Vagina (tissue), 2 donors: ENCODE results near the gene TCF3. TPM values are rescaled to one million over a fixed set of nuclear protein-coding genes. Genes with fewer than 3 reads are reported as not detected.

Source experiments
- DNase-seq, 2 donors: peaks; one replicate each; pipeline ENCODE4 v3.0.0-alpha.2; 2017; ENCODE audit errors: extremely low spot score in 2 of 2
- H3K27ac ChIP-seq: fragments of 200-600 bp; sonication (generic); one replicate; pipeline ENCODE4 v1.5.1; 2019
- H3K27me3 ChIP-seq: fragments of 200-600 bp; sonication (generic); one replicate; pipeline ENCODE4 v1.5.1; 2019
- H3K36me3 ChIP-seq, 2 donors: fragments of 200-600 bp; sonication (generic); one replicate each; pipeline ENCODE4 v1.5.1; 2017 to 2019
- H3K4me1 ChIP-seq: fragments of 200-600 bp; sonication (generic); one replicate; pipeline ENCODE4 v1.5.1; 2019
- H3K4me3 ChIP-seq, 2 donors: fragments of 200-600 bp; sonication (generic); 1 replicate in 1 of 2; 2 replicates in 1 of 2; pipeline ENCODE4 v1.5.1; 2016 to 2019
- H3K9me3 ChIP-seq: fragments of 200-600 bp; sonication (generic); one replicate; pipeline ENCODE4 v1.5.1; 2019
- POLR2A ChIP-seq, 2 donors: fragments of 450-650 bp; IDR thresholded peaks; one replicate each; pipeline ENCODE4 v1.6.1; 2017; ENCODE audit warnings: antibody characterized with exemption in 2 of 2, mild to moderate bottlenecking in 2 of 2, moderate library complexity in 2 of 2
- POLR2AphosphoS5 ChIP-seq, 2 donors: sonication (generic); formaldehyde crosslinking; IDR thresholded peaks; one replicate each; pipeline ENCODE4 v1.9.0; 2017; ENCODE audit warnings: antibody characterized with exemption in 2 of 2, mild to moderate bottlenecking in 2 of 2, low read depth in 1 of 2; ENCODE audit not compliant: insufficient read depth in 1 of 2
- intact Hi-C: fragments of 100-400 bp; cut with DNase I; formaldehyde crosslinking; loops from one replicate; pipeline ENCODE4 v1.15.1; 2023
- total RNA-seq: library from RNA; depleted of rRNA; stranded (reverse); fragments of >200 nt; gene quantifications from one replicate; pipeline ENCODE4 v1.2.3, GENCODE V29; 2016
- TF ChIP-seq, protein P1 (sequence below), 3 experiments: fragments of 450-650 bp in 2 of 3; fragments of 200-600 bp in 1 of 3; sonication (generic) in 1 of 3; IDR thresholded peaks; one replicate each; pipeline ENCODE4 v1.5.1; 2017 to 2019; ENCODE audit warnings: antibody characterized with exemption in 3 of 3, mild to moderate bottlenecking in 2 of 3, moderate library complexity in 2 of 3

TCF3 gene
- total RNA-seq, 1 donor from 2014 or later = 26.0 TPM

- Histone ChIP-seq H3K27ac (no peak overlapping the region), H3K36me3 (peaks cover 0 to 53% of the 10 kb centered on the region in 2 donors), H3K9me3 (no peaks in the 10 kb centered on the region), H3K4me3 (no peak overlapping the region), H3K4me1 (no peaks in the 10 kb centered on the region), H3K27me3 (no peaks in the 10 kb centered on the region)
- no peak for DNase-seq
- intact Hi-C loops = no loop called here
- no peak for TF ChIP-seq POLR2A (IDR thresholded peaks at IDR 0.05)
- TF ChIP-seq POLR2AphosphoS5 (IDR thresholded peaks at IDR 0.05; ENCODE audit: insufficient read depth in 1 of 2, low read depth in 1 of 2) = no peak
- TF ChIP-seq, protein P1, sequence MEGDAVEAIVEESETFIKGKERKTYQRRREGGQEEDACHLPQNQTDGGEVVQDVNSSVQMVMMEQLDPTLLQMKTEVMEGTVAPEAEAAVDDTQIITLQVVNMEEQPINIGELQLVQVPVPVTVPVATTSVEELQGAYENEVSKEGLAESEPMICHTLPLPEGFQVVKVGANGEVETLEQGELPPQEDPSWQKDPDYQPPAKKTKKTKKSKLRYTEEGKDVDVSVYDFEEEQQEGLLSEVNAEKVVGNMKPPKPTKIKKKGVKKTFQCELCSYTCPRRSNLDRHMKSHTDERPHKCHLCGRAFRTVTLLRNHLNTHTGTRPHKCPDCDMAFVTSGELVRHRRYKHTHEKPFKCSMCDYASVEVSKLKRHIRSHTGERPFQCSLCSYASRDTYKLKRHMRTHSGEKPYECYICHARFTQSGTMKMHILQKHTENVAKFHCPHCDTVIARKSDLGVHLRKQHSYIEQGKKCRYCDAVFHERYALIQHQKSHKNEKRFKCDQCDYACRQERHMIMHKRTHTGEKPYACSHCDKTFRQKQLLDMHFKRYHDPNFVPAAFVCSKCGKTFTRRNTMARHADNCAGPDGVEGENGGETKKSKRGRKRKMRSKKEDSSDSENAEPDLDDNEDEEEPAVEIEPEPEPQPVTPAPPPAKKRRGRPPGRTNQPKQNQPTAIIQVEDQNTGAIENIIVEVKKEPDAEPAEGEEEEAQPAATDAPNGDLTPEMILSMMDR (IDR thresholded peaks at IDR 0.05) = no peak
These were observed 34.0 kb downstream of the TCF3 start for GRCh38 chr19:1618157-1619093.

- intact Hi-C loops = no loop called here
- H3K36me3 ChIP-seq = peaks cover 0 to 64% of the 10 kb centered on the region in 2 donors
- no peaks in the 10 kb centered on the region for H3K9me3 ChIP-seq
- H3K4me3 ChIP-seq = no peak overlapping the region
- no peaks in the 10 kb centered on the region for H3K27me3 ChIP-seq
- H3K4me1 ChIP-seq = no peaks in the 10 kb centered on the region
- TF ChIP-seq POLR2A (IDR thresholded peaks at IDR 0.05) (no peak), POLR2AphosphoS5 (IDR thresholded peaks at IDR 0.05; ENCODE audit: insufficient read depth in 1 of 2, low read depth in 1 of 2) (no peak)
- no peak overlapping the region for H3K27ac ChIP-seq
- DNase-seq = no peak
These were observed 35.5 kb downstream of the TCF3 start for GRCh38 chr19:1616875-1617274.

DNA sequence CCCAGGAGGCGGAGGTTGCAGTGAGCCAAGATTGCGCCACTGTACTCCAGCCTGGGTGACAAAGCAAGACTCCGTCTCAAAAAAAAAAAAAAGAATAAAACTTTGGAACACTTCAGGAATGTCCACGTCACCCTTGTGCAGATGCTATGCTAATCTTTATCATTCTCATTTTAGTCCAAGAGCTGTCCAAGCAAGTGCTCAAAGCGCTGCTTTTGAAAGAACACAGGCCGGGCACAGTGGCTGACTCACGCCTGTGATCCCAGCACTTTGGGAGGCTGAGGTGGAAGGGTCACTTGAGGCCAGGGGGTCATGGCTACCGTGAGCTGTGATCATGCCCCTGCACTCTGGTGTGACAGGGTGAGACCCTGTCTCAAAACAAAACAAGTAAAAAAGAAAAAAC is 36.0 kb downstream of the TCF3 start:
- H3K36me3 ChIP-seq = peaks cover 0 to 64% of the 10 kb centered on the region in 2 donors
- H3K27me3 ChIP-seq = no peaks in the 10 kb centered on the region
- no peak for DNase-seq
- no peaks in the 10 kb centered on the region for H3K4me1 ChIP-seq
- H3K4me3 ChIP-seq = no peak overlapping the region
- no peak overlapping the region for H3K27ac ChIP-seq
- TF ChIP-seq POLR2A (IDR thresholded peaks at IDR 0.05) = no peak
- TF ChIP-seq POLR2AphosphoS5 (IDR thresholded peaks at IDR 0.05; ENCODE audit: insufficient read depth in 1 of 2, low read depth in 1 of 2) = no peak
- intact Hi-C loops = no loop called here
- no peaks in the 10 kb centered on the region for H3K9me3 ChIP-seq

- no peak for DNase-seq
- intact Hi-C loops = no loop called here
- peaks cover 0 to 58% of the 10 kb centered on the region in 2 donors for H3K36me3 ChIP-seq
- H3K9me3 ChIP-seq = no peaks in the 10 kb centered on the region
- H3K4me3 ChIP-seq = no peak overlapping the region
- no peak overlapping the region for H3K27ac ChIP-seq
- no peaks in the 10 kb centered on the region for H3K4me1 ChIP-seq
- H3K27me3 ChIP-seq = no peaks in the 10 kb centered on the region
- TF ChIP-seq, protein P1 (IDR thresholded peaks at IDR 0.05) = no peak
- no peak for TF ChIP-seq POLR2AphosphoS5 (IDR thresholded peaks at IDR 0.05; ENCODE audit: insufficient read depth in 1 of 2, low read depth in 1 of 2)
- no peak for TF ChIP-seq POLR2A (IDR thresholded peaks at IDR 0.05)
These were observed 37.2 kb downstream of the TCF3 start for GRCh38 chr19:1615156-1615765.

DNA sequence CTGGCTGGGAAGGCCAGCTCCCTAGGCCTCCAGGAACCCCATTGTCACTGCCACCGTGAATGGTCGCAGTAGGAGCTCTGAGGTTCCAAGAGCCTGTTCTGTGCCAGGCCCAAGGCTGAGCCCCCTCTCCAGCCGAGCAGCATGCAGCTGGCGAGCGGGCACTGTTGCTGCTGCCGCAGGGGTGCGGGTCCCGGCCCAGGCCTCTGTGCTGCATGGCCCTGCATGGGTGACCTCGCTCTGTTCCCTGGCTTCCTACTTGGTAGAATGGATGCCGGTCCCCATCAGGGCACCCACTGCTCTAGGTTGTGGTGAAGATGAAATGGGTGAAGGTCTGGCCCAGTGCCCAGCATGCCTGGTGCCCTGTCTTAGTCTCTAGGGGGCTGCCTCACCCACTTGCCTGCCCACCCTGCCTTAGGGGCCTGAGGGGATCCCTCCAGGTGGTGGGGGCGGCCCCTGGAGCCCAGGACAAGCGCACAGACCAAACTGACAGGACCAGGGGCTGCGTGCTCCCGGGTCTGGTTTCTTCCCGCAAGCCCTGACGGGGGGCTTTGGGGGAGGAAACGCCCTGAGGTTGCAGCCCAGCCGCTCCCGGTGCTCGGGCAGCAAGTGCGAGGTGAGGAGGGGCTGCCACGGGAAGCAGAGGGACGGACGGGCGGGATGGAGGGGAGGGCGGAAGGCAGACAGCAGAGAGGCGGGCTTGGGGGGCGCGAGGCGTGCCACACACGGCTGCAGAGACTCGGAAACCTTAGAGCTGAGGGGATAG is 38.4 kb downstream of the TCF3 start:
- Histone ChIP-seq H3K9me3 (no peaks in the 10 kb centered on the region), H3K27ac (no peak overlapping the region), H3K4me3 (no peak overlapping the region), H3K36me3 (peaks cover 0 to 49% of the 10 kb centered on the region in 2 donors), H3K4me1 (no peaks in the 10 kb centered on the region), H3K27me3 (no peaks in the 10 kb centered on the region)
- intact Hi-C loops = no loop called here
- TF ChIP-seq, protein P1 (IDR thresholded peaks at IDR 0.05) = no peak
- TF ChIP-seq POLR2AphosphoS5 (IDR thresholded peaks at IDR 0.05; ENCODE audit: insufficient read depth in 1 of 2, low read depth in 1 of 2) (no peak), POLR2A (IDR thresholded peaks at IDR 0.05) (no peak)
- DNase-seq = no peak
